BLaER1 treated with 17β-estradiol and CSF1 and Interleukin-3, amounts not matched to agents 10 nM and 100 nM (cell line): Measurements from ENCODE around the gene TMCC2.
"Not testable (repeated sequence)": the region's sequence is repeated elsewhere in the genome, so short reads cannot be mapped to it uniquely, and the experiment has no call there.

Experiments used
- H3K27ac ChIP-seq, 11 experiments: shearing (Covaris generic); formaldehyde crosslinking; 2 replicates each; pipeline ENCODE4 v1.8.1; 2022
- H3K27me3 ChIP-seq, 11 experiments: shearing (Covaris generic); formaldehyde crosslinking; 2 replicates each; pipeline ENCODE4 v1.8.1; 2022
- H3K36me3 ChIP-seq, 11 experiments: shearing (Covaris generic); formaldehyde crosslinking; 2 replicates each; pipeline ENCODE4 v1.8.1; 2022
- H3K4me1 ChIP-seq, 10 experiments: shearing (Covaris generic); formaldehyde crosslinking; 2 replicates each; pipeline ENCODE4 v1.8.1; 2022
- H3K4me2 ChIP-seq, 11 experiments: shearing (Covaris generic); formaldehyde crosslinking; 2 replicates each; pipeline ENCODE4 v1.8.1; 2022
- H3K4me3 ChIP-seq, 10 experiments: shearing (Covaris generic); formaldehyde crosslinking; 2 replicates each; pipeline ENCODE4 v1.8.1; 2022
- H3K9ac ChIP-seq, 11 experiments: shearing (Covaris generic); formaldehyde crosslinking; 2 replicates each; pipeline ENCODE4 v1.8.1; 2022
- H3K9me3 ChIP-seq, 11 experiments: shearing (Covaris generic); formaldehyde crosslinking; replicated peaks in 1 of 11; 2 replicates each; pipeline ENCODE4 v1.8.1; 2022
- H4K20me1 ChIP-seq, 11 experiments: shearing (Covaris generic); formaldehyde crosslinking; 2 replicates each; pipeline ENCODE4 v1.8.1; 2022
- Cebpa-rat ChIP-seq, 11 experiments: shearing (Covaris generic); IDR thresholded peaks; 2 replicates each; pipeline ENCODE4 v1.8.1; 2022

TMCC2 gene

GRCh38 chr1:205273551-205273982, 45.8 kb downstream of the TMCC2 start:
- peaks cover 0 to 24% (median 10%) of the 10 kb centered on the region in 11 experiments; a peak in 10 of 22 replicates for H3K27me3 ChIP-seq
- no peak overlapping the region for H3K9ac ChIP-seq
- H3K4me1 ChIP-seq, result peaks cover 4 to 52% (median 22%) of the 10 kb centered on the region in 10 experiments; a peak in 18 of 20 replicates
- peaks cover 0 to 20% (median 0%) of the 10 kb centered on the region in 11 experiments; a peak in 7 of 22 replicates for H4K20me1 ChIP-seq
- TF ChIP-seq Cebpa-rat (IDR thresholded peaks at IDR 0.05), result no peak
- no peaks in the 10 kb centered on the region for H3K36me3 ChIP-seq
- H3K27ac ChIP-seq, result no peak overlapping the region
- no peaks in the 10 kb centered on the region for H3K9me3 ChIP-seq
- peak overlapping the region in 1 of 11 experiments; percentile 1; a peak in 1 of 22 replicates for H3K4me2 ChIP-seq
- H3K4me3 ChIP-seq, result no peak overlapping the region

- no peaks in the 10 kb centered on the region for H3K36me3 ChIP-seq
- no peak for TF ChIP-seq Cebpa-rat (IDR thresholded peaks at IDR 0.05)
- no peaks in the 10 kb centered on the region for H3K9me3 ChIP-seq
- H3K27me3 ChIP-seq, result peaks cover 0 to 26% (median 12%) of the 10 kb centered on the region in 11 experiments; a peak in 10 of 22 replicates
- H4K20me1 ChIP-seq, result peaks cover 0 to 20% (median 0%) of the 10 kb centered on the region in 11 experiments; a peak in 7 of 22 replicates
- H3K4me3 ChIP-seq, result no peak overlapping the region
- H3K27ac ChIP-seq, result no peak overlapping the region
- peak overlapping the region in 1 of 11 experiments; percentile 1; a peak in 1 of 22 replicates for H3K4me2 ChIP-seq
- peaks cover 4 to 52% (median 23%) of the 10 kb centered on the region in 10 experiments; a peak in 19 of 20 replicates for H3K4me1 ChIP-seq
- no peak overlapping the region for H3K9ac ChIP-seq
These were observed 46.4 kb downstream of the TMCC2 start for GRCh38 chr1:205274041-205274691.

GRCh38 chr1:205275133-205275532, 47.4 kb downstream of the TMCC2 start:
- H3K9ac ChIP-seq, result no peak overlapping the region
- no peaks in the 10 kb centered on the region for H3K9me3 ChIP-seq
- no peak overlapping the region for H3K27ac ChIP-seq
- no peak overlapping the region for H3K4me3 ChIP-seq
- no peak overlapping the region for H3K4me2 ChIP-seq
- H3K36me3 ChIP-seq, result no peaks in the 10 kb centered on the region
- no peak for TF ChIP-seq Cebpa-rat (IDR thresholded peaks at IDR 0.05)
- peaks cover 0 to 20% (median 0%) of the 10 kb centered on the region in 11 experiments; a peak in 7 of 22 replicates for H4K20me1 ChIP-seq
- peaks cover 4 to 44% (median 23%) of the 10 kb centered on the region in 10 experiments; a peak in 18 of 20 replicates for H3K4me1 ChIP-seq
- H3K27me3 ChIP-seq, result peaks cover 0 to 26% (median 12%) of the 10 kb centered on the region in 11 experiments; a peak in 11 of 22 replicates

- Histone ChIP-seq H3K27ac (no peak overlapping the region), H3K36me3 (no peaks in the 10 kb centered on the region), H3K27me3 (peaks cover 0 to 30% (median 12%) of the 10 kb centered on the region in 11 experiments; a peak in 11 of 22 replicates), H3K4me2 (peak overlapping the region in 9 of 11 experiments; percentile 0 to 35 (median 17); a peak in 6 of 22 replicates), H3K9ac (no peak overlapping the region), H3K4me3 (no peak overlapping the region), H3K4me1 (peaks cover 4 to 34% (median 17%) of the 10 kb centered on the region in 10 experiments; a peak in 18 of 20 replicates), H3K9me3 (peaks cover 0 to 4% (median 0%) of the 10 kb centered on the region in 11 experiments; a peak in 1 of 22 replicates), H4K20me1 (peaks cover 0 to 20% (median 0%) of the 10 kb centered on the region in 11 experiments; a peak in 7 of 22 replicates)
- TF ChIP-seq Cebpa-rat (IDR thresholded peaks at IDR 0.05), result no peak
These were observed 48.4 kb downstream of the TMCC2 start for GRCh38 chr1:205275916-205276688.

GRCh38 chr1:205276689-205277065, 48.9 kb downstream of the TMCC2 start:
- Histone ChIP-seq H3K9me3 (peaks cover 0 to 4% (median 0%) of the 10 kb centered on the region in 11 experiments; a peak in 1 of 22 replicates), H3K4me2 (peak overlapping the region in 9 of 11 experiments; percentile 0 to 35 (median 17); a peak in 6 of 22 replicates), H3K4me1 (peaks cover 4 to 31% (median 16%) of the 10 kb centered on the region in 10 experiments; a peak in 16 of 20 replicates), H3K36me3 (no peaks in the 10 kb centered on the region), H3K27me3 (peaks cover 2 to 32% (median 14%) of the 10 kb centered on the region in 11 experiments; a peak in 17 of 22 replicates), H4K20me1 (peaks cover 0 to 20% (median 0%) of the 10 kb centered on the region in 11 experiments; a peak in 7 of 22 replicates), H3K9ac (no peak overlapping the region), H3K4me3 (no peak overlapping the region), H3K27ac (no peak overlapping the region)
- no peak for TF ChIP-seq Cebpa-rat (IDR thresholded peaks at IDR 0.05)

- no peak overlapping the region for H3K4me2 ChIP-seq
These were observed 52.2 kb downstream of the TMCC2 start for GRCh38 chr1:205279986-205280385.

GRCh38 chr1:205280666-205281395, 53.1 kb downstream of the TMCC2 start:
- not testable (repeated sequence) for H3K4me3 ChIP-seq, H3K36me3 ChIP-seq, H3K9ac ChIP-seq, H3K27ac ChIP-seq, H3K4me2 ChIP-seq, H3K9me3 ChIP-seq
- Histone ChIP-seq H3K4me1 (peaks cover 30 to 55% (median 48%) of the 10 kb centered on the region in 10 experiments), H4K20me1 (peaks cover 0 to 25% (median 0%) of the 10 kb centered on the region in 11 experiments; a peak in 8 of 22 replicates), H3K27me3 (peaks cover 21 to 53% (median 39%) of the 10 kb centered on the region in 11 experiments)

More at GRCh38 chr1:205279986-205280385, 52.2 kb downstream of the TMCC2 start:
- Histone ChIP-seq H3K36me3 (no peaks in the 10 kb centered on the region), H3K4me3 (no peak overlapping the region), H3K9ac (no peak overlapping the region), H3K27me3 (peaks cover 21 to 55% (median 39%) of the 10 kb centered on the region in 11 experiments), H3K9me3 (peaks cover 0 to 4% (median 0%) of the 10 kb centered on the region in 11 experiments; a peak in 1 of 22 replicates), H3K27ac (no peak overlapping the region), H3K4me1 (peaks cover 22 to 47% (median 40%) of the 10 kb centered on the region in 10 experiments), H4K20me1 (peaks cover 0 to 24% (median 0%) of the 10 kb centered on the region in 11 experiments; a peak in 9 of 22 replicates)
- TF ChIP-seq Cebpa-rat (IDR thresholded peaks at IDR 0.05), result no peak
